Suprapubic skin (tissue), 3 donors: ENCODE measurements around the gene TOP1.

Experiments
- CTCF ChIP-seq, 2 donors: fragments of 200-600 bp in 1 of 2; fragments of 450-650 bp in 1 of 2; sonication (generic) in 1 of 2; IDR thresholded peaks; one replicate each; pipeline ENCODE4 v1.5.1; 2016 to 2019; ENCODE audit warnings: antibody characterized with exemption in 2 of 2, mild to moderate bottlenecking in 1 of 2, moderate library complexity in 1 of 2
- POLR2A ChIP-seq, 2 donors: fragments of 450-650 bp; IDR thresholded peaks; one replicate each; pipeline ENCODE4 v1.6.1; 2017; ENCODE audit warnings: antibody characterized with exemption in 2 of 2, mild to moderate bottlenecking in 2 of 2, moderate library complexity in 2 of 2

DNA sequence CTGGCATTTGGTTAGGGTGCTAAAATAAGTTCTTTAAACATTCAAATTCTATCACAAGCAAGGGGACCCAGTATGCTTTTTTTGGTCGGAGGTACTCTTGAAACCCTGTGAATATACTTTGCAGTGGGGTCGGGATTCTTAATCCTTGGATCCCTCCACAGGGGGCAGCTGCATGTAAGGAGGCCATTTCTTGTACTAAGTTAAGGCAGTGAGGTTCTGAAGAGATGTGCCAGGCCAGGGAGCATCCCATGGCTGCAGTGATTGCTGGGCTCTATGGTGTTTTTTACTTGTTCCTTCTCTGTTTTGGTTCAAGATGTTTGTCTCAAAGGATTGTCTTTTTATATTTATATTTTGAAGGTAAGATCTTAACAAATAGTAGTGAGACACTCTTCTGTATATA, 50.4 kb downstream of the TOP1 start:
- TF ChIP-seq CTCF (IDR thresholded peaks at IDR 0.05), result no peak
- TF ChIP-seq POLR2A (IDR thresholded peaks at IDR 0.05), result no peak
